GM12875 (cell line): Measurements from ENCODE around the gene FAM78A.

Source experiments
- H3K4me3 ChIP-seq: one replicate; pipeline ENCODE4 v1.5.1; 2011; ENCODE audit warnings: low read depth, low read length, control low read depth
- CTCF ChIP-seq: IDR thresholded peaks from 2 replicates; pipeline ENCODE4 v1.5.1; 2011; ENCODE audit warnings: low read depth, mild to moderate bottlenecking, control low read depth, inconsistent platforms, low read length, moderate library complexity, borderline replicate concordance; ENCODE audit not compliant: insufficient read depth

Gene FAM78A

GRCh38 chr9:131237931-131238401 lies 38.3 kb downstream of the FAM78A start:
- no peak overlapping the region for H3K4me3 ChIP-seq
- TF ChIP-seq CTCF = no peak

GRCh38 chr9:131237291-131237690 lies 39.0 kb downstream of the FAM78A start:
- H3K4me3 ChIP-seq = no peak overlapping the region
- TF ChIP-seq CTCF = no peak

- H3K4me3 ChIP-seq = no peak overlapping the region
- TF ChIP-seq CTCF = no peak
These were observed 39.5 kb downstream of the FAM78A start for GRCh38 chr9:131236761-131237160.

GRCh38 chr9:131236161-131236560 lies 40.1 kb downstream of the FAM78A start:
- H3K4me3 ChIP-seq = no peak overlapping the region
- no peak for TF ChIP-seq CTCF

- no peak for TF ChIP-seq CTCF
- H3K4me3 ChIP-seq = no peak overlapping the region
These were observed 40.8 kb downstream of the FAM78A start for GRCh38 chr9:131235480-131235851.

GRCh38 chr9:131234799-131235479 lies 41.4 kb downstream of the FAM78A start:
- H3K4me3 ChIP-seq = no peak overlapping the region
- TF ChIP-seq CTCF = no peak

GRCh38 chr9:131233995-131234394 lies 42.3 kb downstream of the FAM78A start:
- no peak for TF ChIP-seq CTCF
- no peak overlapping the region for H3K4me3 ChIP-seq
